Body of pancreas (tissue), 4 donors: ENCODE data around the gene FBXO42. TPM values are rescaled to one million over a fixed set of nuclear protein-coding genes. Genes with fewer than 3 reads are reported as not detected.
"Not testable (repeated sequence)": the region's sequence is repeated elsewhere in the genome, so short reads cannot be mapped to it uniquely, and the experiment has no call there.

Source experiments
- ATAC-seq: fragments of 150-250 bp; one replicate; pipeline ENCODE4 v1.9.1; 2016
- DNase-seq, 4 donors: peaks; one replicate each; pipeline ENCODE4 v3.0.0-alpha.2; 2019
- H3K27ac ChIP-seq, 4 donors: fragments of 200-600 bp; sonication (generic); 1 replicate in 3 of 4; 2 replicates in 1 of 4; pipeline versions ENCODE4 v1.5.1 to v1.6.1; 2016 to 2019; ENCODE audit warnings: mild to moderate bottlenecking in 1 of 4, mixed read lengths in 1 of 4, moderate library complexity in 1 of 4
- H3K27me3 ChIP-seq, 2 donors: fragments of 200-600 bp; sonication (generic); one replicate each; pipeline ENCODE4 v1.6.0; 2016; ENCODE audit warnings: mild to moderate bottlenecking in 1 of 2
- H3K36me3 ChIP-seq, 2 donors: fragments of 200-600 bp; sonication (generic); replicated peaks in 1 of 2; 2 replicates each; pipeline ENCODE4 v1.5.1; 2016; ENCODE audit warnings: low read depth in 2 of 2; ENCODE audit not compliant: insufficient read depth in 1 of 2
- H3K4me1 ChIP-seq: fragments of 200-600 bp; sonication (generic); one replicate; pipeline ENCODE4 v1.6.0; 2016
- H3K4me3 ChIP-seq, 2 donors: fragments of 200-600 bp; sonication (generic); 1 replicate in 1 of 2; 2 replicates in 1 of 2; pipeline ENCODE4 v1.5.1; 2016 to 2019
- H3K9me3 ChIP-seq, 3 donors: fragments of 200-600 bp; sonication (generic); 1 replicate in 2 of 3; 2 replicates in 1 of 3; pipeline ENCODE4 v1.5.1; 2016
- POLR2A ChIP-seq, 3 donors: fragments of 450-650 bp; IDR thresholded peaks; one replicate each; pipeline ENCODE4 v1.6.1; 2016; ENCODE audit warnings: antibody characterized with exemption in 3 of 3, mild to moderate bottlenecking in 2 of 3
- WGBS, 2 donors: methylation state at CpG; one replicate each; pipeline ENCODE4 v1.1.5; 2017; 5-methylcytosine and 5-hydroxymethylcytosine counted together
- intact Hi-C: fragments of 100-400 bp; cut with DNase I; formaldehyde crosslinking; loops from one replicate; pipeline ENCODE4 v1.15.1; 2023
- total RNA-seq, 2 donors: library from RNA; depleted of rRNA; stranded (reverse); fragments of >200 nt; gene quantifications; one replicate each; pipeline ENCODE4 v1.1.0, GENCODE V29; 2016
- TF ChIP-seq, protein P1 (sequence below), 7 experiments: fragments of 450-650 bp in 4 of 7; fragments of 200-600 bp in 3 of 7; sonication (generic) in 3 of 7; IDR thresholded peaks; one replicate each; pipeline ENCODE4 v1.5.1; 2016 to 2019; ENCODE audit warnings: antibody characterized with exemption in 7 of 7

The FBXO42 gene
- total RNA-seq, 2 donors from 2014 or later, result 11.9 to 33.6 TPM

DNA sequence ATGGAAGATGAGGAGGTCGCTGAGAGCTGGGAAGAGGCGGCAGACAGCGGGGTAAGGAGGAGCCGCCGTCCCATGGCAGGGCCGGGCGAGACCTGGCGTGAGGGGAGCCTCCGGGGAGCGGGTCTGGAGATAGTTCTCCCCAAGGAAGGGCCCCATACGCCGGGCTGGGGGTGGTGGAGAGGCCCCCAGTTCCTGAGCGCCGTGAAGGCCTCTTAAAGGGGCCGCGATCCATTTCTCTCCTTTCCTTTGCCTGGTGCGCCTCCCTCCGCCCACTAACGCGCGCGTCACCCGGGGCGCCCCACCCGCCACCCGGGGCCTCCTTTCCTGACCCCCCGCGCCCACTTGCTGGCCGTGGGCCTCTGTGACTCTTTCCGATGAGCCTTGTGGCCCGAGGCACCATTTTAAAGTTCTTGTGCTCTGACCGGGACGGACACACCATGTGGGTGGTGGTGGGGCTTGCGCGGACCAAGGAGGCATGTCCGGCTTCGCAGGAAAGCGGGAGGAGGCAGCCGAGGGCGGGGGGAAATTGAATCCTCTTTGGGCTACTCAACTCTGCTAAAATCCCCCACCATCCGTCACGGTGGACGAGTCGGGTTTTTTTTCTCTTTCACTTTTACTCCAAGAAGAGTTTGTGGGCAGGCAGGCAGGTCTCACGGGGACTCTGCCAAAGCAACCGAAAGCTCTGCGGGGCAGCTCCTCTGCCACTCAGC is 15.1 kb upstream of the FBXO42 start:
- Histone ChIP-seq H3K27ac (peak overlapping the region; percentile 92 to 94 (median 93)), H3K27me3 (no peaks in the 10 kb centered on the region), H3K36me3 (no peaks in the 10 kb centered on the region), H3K4me3 (peak overlapping the region; percentile 66 to 73), H3K9me3 (no peaks in the 10 kb centered on the region), H3K4me1 (peaks cover 70% of the 10 kb centered on the region)
- ATAC-seq (peak; percentile 69), DNase-seq (peak in 3 of 4 donors; percentile 77 to 84 (median 80))
- 0% methylated on average over 19 to 47 of the region's 47 CpGs for whole genome bisulfite sequencing, 2 donors
- peak in 2 of 3 donors; percentile 83 to 93 for TF ChIP-seq POLR2A (IDR thresholded peaks at IDR 0.05)
- TF ChIP-seq, protein P1, sequence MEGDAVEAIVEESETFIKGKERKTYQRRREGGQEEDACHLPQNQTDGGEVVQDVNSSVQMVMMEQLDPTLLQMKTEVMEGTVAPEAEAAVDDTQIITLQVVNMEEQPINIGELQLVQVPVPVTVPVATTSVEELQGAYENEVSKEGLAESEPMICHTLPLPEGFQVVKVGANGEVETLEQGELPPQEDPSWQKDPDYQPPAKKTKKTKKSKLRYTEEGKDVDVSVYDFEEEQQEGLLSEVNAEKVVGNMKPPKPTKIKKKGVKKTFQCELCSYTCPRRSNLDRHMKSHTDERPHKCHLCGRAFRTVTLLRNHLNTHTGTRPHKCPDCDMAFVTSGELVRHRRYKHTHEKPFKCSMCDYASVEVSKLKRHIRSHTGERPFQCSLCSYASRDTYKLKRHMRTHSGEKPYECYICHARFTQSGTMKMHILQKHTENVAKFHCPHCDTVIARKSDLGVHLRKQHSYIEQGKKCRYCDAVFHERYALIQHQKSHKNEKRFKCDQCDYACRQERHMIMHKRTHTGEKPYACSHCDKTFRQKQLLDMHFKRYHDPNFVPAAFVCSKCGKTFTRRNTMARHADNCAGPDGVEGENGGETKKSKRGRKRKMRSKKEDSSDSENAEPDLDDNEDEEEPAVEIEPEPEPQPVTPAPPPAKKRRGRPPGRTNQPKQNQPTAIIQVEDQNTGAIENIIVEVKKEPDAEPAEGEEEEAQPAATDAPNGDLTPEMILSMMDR (IDR thresholded peaks at IDR 0.05), result peak in 2 of 7 experiments; percentile 9 to 20
- intact Hi-C loops, result no loop called here

DNA sequence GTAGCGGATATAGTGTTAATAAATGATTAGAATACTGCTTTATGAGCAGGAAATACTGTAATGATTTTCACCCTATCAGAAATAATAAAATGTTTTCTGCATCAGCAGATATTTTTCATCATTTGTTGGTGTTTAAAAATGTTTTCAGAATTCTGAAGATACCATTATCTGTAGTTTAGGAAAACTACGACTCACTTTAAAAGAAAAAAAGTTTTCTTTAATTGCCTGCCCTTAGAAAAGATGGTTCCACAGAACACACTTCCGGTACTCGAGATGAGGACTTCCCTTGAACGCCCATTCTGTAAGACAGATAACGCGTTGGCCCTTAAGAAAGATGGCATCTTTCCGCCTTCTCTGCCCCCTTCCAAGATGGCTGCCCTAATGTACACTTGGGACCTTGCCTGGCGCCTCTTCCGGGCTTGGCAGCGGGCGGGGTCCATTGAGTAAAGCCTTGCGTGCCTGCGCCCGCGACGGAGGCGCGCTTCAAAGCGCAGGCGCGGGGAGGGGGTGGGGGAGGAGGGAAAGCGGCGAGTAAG is 14.5 kb upstream of the FBXO42 start, which contains the start of gene SZRD1:
TSS of gene SZRD1 (plus strand) at position 521 of the 536 bp plus-strand sequence. CDS start 16 bp downstream, outside the sequence.
- TF ChIP-seq, protein P1 (IDR thresholded peaks at IDR 0.05), result no peak
- TF ChIP-seq POLR2A (IDR thresholded peaks at IDR 0.05), result no peak
- WGBS, 2 donors, result 0 to 1% methylated on average over 17 to 23 of the region's 24 CpGs
- H3K27me3 ChIP-seq, result no peaks in the 10 kb centered on the region
- H3K36me3 ChIP-seq, result no peaks in the 10 kb centered on the region
- peak within 1 kb of the TSS; percentile 92 to 94 (median 93) for H3K27ac ChIP-seq
- peaks cover 64% of the 10 kb centered on the region for H3K4me1 ChIP-seq
- ATAC-seq (peak; percentile 93), DNase-seq (peak; percentile 97 to 99 (median 98))
- no peaks in the 10 kb centered on the region for H3K9me3 ChIP-seq
- intact Hi-C loops, result no loop called here
- peak within 1 kb of the TSS; percentile 66 to 73 for H3K4me3 ChIP-seq

DNA sequence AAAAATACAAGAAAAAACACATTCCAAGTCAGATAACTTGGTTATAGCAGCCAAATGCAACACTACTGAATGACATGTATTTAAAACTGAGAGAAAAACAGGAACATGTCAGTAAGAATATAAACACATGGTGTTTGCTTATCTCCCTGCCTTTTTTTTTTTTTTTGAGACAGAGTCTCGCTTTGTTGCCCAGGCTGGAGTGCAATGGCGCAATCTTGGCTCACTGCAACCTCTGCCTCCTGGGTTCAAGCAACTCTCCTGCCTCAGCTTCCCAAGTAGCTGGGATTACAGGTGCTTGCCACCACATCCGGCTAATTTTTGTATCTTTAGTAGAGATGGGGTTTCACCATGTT is 12.8 kb upstream of the FBXO42 start:
- WGBS, 2 donors, result 33 to 36% methylated on average over 3 of the region's 3 CpGs
- H3K27me3 ChIP-seq, H3K9me3 ChIP-seq, H3K4me3 ChIP-seq, H3K36me3 ChIP-seq, intact Hi-C loops, DNase-seq: not testable (repeated sequence)
- Histone ChIP-seq H3K4me1 (peaks cover 52% of the 10 kb centered on the region), H3K27ac (peak overlapping the region in 3 of 4 donors; percentile 58 to 77 (median 64))
- ATAC-seq, result peak; percentile 13

DNA sequence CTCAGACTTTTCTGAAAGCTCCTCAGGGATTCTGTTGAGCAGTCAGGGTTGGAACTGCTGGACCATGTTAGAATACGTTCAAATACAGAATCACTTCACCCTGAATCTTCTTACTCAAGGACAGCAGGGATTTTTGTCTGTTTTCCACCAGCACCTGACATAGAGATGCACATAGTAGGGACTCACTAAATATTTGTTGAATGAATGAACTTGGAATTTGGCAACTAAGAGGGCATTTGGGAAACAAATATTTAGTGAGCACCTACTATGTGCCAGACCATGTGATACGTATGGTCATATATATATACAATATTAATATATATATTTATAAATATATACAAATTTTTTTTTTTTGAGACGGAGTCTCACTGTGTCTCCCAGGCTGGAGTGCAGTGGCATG is 4.6 kb upstream of the FBXO42 start:
- no peak for TF ChIP-seq POLR2A (IDR thresholded peaks at IDR 0.05)
- TF ChIP-seq, protein P1 (IDR thresholded peaks at IDR 0.05), result no peak
- Histone ChIP-seq H3K36me3 (no peaks in the 10 kb centered on the region), H3K4me1 (peaks cover 6% of the 10 kb centered on the region), H3K9me3 (no peaks in the 10 kb centered on the region), H3K27me3 (no peaks in the 10 kb centered on the region), H3K27ac (no peak overlapping the region), H3K4me3 (no peak overlapping the region)
- no peak for ATAC-seq
- DNase-seq, result no peak
- 77 to 80% methylated on average over 3 of the region's 3 CpGs for WGBS, 2 donors
- intact Hi-C loops, result loop anchor here (10.0 kb wide), 1 partner anchor 282 kb away; the partner anchor contains the start of gene FAM131C

DNA sequence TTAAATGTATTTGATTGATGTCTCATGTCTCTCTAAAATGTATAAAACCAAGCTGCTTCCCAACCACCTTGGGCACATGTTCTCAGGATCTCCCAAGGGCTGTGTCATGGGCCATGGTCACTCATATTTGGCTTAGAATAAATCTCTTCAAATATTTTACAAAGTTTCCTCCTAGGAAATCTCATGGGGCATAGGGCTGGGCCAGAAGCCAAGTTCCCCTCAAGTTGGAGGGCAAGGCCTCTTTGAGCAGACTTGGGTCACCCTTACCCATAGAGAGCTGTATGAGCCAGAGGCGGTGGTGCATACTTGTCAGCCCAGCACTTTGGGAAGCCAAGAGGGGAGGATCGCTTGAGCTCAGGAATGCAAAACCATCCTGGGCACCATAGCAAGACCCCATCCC is 2.3 kb upstream of the FBXO42 start:
- 80 to 87% methylated on average over 2 of the region's 2 CpGs for WGBS, 2 donors
- H3K36me3 ChIP-seq, result no peaks in the 10 kb centered on the region
- no peaks in the 10 kb centered on the region for H3K27me3 ChIP-seq
- peaks cover 18% of the 10 kb centered on the region for H3K4me1 ChIP-seq
- H3K4me3 ChIP-seq, result no peak overlapping the region
- TF ChIP-seq POLR2A (IDR thresholded peaks at IDR 0.05), result no peak
- TF ChIP-seq, protein P1 (IDR thresholded peaks at IDR 0.05), result no peak
- H3K27ac ChIP-seq, result no peak overlapping the region
- intact Hi-C loops, result loop anchor here (10.0 kb wide), 1 partner anchor 280 kb away; the partner anchor contains the start of gene FAM131C
- no peak for DNase-seq
- H3K9me3 ChIP-seq, result no peaks in the 10 kb centered on the region
- ATAC-seq, result no peak
